K562 (cell line): ENCODE measurements around the gene PTPRT.

Experiments
- KDM1A ChIP-seq, 2 experiments: fragments of 450-650 bp; IDR thresholded peaks; 2 replicates each; pipeline ENCODE4 v1.6.1; 2016; ENCODE audit warnings: mild to moderate bottlenecking in 2 of 2
- L3MBTL2 ChIP-seq: fragments of 450-650 bp; IDR thresholded peaks from 2 replicates; pipeline ENCODE4 v1.6.1; 2016; ENCODE audit warnings: mild to moderate bottlenecking, moderate library complexity

- TF ChIP-seq L3MBTL2 (no peak), KDM1A (IDR thresholded peaks at IDR 0.05) (no peak)
Measured at GRCh38 chr20:42401613-42402012, 788.1 kb downstream of the PTPRT start.
